Left forelimb (tissue), 1 donor: ENCODE measurements around the gene ATP9A.

Experiments used
- DNase-seq: peaks from one replicate; pipeline ENCODE4 v3.0.0-alpha.2; 2018; ENCODE audit warnings: low spot score

Gene ATP9A

GRCh38 chr20:51596668-51597388 lies 171.4 kb downstream of the ATP9A start:
- DNase-seq: no peak

DNA sequence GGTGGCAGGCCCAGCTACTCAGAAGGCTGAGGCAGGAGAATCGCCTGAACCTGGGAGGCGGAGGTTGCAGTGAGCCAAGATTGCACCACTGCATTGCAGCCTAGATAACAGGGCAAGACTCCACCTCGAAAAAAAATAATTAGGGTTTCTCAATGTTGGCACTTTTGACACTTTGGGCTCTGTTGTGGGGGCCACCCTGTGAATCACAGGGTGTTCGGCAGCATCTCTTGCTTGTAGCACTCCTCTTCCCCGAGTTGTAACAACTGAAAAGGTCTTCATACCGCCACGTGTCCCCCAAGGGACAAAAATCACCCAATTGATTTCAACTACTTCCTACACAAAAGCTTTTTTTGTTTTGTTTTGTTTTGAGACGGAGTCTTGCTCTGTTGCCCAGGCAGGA lies 172.4 kb downstream of the ATP9A start:
- no peak for DNase-seq

DNA sequence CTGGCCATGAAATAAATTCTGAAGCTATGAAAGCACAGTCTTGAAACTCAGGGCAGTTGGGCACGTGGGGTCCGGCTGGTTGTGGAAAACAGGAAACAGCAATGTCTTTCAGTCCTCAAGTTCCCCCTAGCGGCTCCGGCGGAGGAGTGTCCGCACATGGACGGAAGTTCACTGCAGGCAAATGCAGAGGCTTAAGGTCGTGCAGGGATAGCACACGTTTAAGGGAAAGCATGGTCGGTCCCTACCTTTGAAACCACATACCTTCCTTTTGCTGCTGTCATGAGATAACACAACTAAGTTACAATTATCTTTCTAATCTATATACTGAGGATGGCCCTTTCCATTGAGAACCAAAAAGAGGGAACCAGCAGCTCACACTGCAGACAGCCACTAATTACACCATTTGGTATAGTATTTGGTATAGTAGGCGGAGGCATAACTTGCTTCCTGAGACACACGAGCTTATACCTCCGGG lies 173.1 kb downstream of the ATP9A start:
- peak; percentile 89 for DNase-seq

DNA sequence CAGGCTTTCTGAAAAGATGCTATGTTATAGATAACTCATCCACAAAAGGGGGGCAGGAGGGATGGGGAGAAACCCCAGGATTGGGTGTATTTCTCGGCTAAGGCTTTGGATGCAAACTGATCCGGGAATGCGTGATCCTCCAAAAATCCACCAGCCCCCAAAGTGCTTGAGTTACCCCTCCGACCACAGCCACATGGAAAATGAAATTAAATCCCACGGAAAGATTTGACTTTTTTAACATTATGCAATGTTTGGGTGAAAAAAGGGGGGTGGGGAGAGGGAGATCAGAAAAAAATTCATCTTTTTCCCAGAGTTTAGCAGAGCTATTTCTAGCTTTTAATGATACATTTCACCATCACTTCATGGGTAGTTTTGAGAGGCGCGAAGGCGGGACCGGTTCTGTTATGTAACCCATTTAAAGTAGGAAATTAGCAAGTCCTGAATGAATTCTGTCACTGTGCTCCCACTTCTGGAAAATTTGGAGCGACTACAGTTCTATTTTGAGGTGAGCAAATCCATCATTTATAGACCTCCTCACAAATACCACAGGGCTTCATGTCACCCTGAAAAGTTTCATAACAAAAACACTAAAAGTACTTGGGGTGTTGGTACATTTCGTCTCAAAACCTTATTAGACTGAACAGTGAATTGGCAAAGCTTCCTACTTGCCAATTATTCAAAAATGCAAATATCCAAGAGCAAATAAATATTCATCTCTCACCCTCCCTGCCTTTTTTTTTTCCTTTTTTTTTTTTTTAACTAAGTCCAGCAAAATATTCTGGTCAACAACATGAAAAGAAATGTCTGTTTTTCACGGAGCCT lies 173.7 kb downstream of the ATP9A start:
- no peak for DNase-seq

- DNase-seq: no peak
Observed at GRCh38 chr20:51593584-51593983, 174.6 kb downstream of the ATP9A start.

DNA sequence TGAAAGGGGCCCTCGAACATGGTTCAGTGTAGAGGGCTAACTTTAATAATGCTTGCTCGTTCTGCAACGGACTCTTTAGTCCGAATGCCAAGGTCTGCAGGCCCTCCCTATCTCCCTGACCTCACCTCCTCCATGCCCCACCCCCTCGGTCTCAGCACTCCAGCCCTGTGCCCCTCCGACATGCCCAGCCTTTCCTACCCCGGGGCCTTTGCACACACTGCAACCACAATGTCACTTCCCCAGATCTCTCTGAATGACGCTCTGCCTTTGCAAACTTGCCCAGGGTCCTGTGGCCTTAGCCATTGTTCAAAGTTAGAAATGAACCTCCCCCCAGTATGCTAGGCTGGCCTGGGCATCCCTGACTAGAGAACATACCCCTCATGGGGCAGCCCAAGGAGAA lies 175.6 kb downstream of the ATP9A start:
- no peak for DNase-seq

- no peak for DNase-seq
Observed at GRCh38 chr20:51591871-51592270, 176.3 kb downstream of the ATP9A start.

DNA sequence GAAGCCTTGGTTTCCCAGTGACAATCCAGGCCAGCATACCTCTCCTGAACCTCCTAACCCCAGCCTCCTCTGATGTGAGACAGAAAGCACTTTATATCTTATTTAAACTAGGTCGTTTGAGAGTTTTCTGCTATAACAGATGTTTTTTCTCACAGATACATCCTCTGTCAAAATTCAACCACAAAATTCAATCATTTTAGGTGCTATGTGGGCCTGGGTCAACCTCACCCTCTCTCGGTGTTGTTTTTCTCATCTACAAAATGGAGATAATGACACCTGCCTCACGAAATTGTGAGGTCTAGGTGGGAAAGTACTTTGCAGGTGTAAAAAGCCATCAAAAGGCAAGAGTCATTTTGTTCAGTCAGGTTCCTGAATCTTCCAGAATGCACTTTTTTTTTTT lies 179.4 kb downstream of the ATP9A start:
- DNase-seq: no peak

DNA sequence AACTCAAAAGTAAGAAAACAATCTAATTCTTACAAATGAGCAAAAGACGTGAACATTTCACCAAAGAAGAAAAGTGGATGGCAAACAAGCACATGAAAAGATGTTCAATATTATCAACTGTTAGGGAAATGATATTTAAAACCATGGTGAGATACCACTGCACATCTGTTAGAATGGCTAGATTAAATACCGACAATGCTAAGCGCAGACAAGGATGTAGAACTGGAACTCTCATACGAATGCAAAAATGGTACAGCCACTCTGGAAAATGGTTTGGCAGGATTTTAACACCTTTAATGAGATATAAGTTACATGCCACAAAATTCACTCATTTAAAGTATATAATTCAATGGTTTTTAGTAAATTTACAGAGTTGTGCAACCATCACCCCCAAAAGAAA lies 181.0 kb downstream of the ATP9A start:
- no peak for DNase-seq

- DNase-seq: no peak
Observed at GRCh38 chr20:51586005-51586440, 182.2 kb downstream of the ATP9A start.

GRCh38 chr20:51585148-51585547 lies 183.0 kb downstream of the ATP9A start:
- DNase-seq: no peak

- no peak for DNase-seq
Observed at GRCh38 chr20:51584737-51585136, 183.5 kb downstream of the ATP9A start.

- DNase-seq: no peak
Observed at GRCh38 chr20:51584116-51584515, 184.1 kb downstream of the ATP9A start.

GRCh38 chr20:51583499-51583898 lies 184.7 kb downstream of the ATP9A start:
- DNase-seq: no peak

GRCh38 chr20:51583073-51583472 lies 185.1 kb downstream of the ATP9A start:
- no peak for DNase-seq

DNA sequence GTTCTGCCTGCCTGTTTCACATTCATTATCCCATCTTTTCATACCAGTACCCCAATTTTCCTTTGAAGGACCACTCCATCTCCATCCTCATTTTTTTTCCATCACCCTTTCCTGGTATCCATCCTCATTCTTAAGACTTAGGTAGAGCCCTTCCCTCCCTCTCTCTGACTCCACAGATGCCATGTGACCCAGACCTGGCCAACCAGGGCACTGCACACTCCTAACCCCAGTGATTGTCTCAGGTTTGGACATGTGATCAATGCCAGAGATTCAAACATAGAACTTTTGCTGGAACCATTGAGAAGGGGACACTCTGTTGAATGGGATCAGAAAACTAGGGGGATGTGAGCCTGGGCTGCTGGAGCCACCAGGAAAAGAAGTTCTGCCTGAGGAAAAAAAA lies 186.6 kb downstream of the ATP9A start:
- no peak for DNase-seq

GRCh38 chr20:51579137-51579536 lies 189.1 kb downstream of the ATP9A start:
- no peak for DNase-seq

GRCh38 chr20:51578145-51578459 lies 190.1 kb downstream of the ATP9A start:
- no peak for DNase-seq

DNA sequence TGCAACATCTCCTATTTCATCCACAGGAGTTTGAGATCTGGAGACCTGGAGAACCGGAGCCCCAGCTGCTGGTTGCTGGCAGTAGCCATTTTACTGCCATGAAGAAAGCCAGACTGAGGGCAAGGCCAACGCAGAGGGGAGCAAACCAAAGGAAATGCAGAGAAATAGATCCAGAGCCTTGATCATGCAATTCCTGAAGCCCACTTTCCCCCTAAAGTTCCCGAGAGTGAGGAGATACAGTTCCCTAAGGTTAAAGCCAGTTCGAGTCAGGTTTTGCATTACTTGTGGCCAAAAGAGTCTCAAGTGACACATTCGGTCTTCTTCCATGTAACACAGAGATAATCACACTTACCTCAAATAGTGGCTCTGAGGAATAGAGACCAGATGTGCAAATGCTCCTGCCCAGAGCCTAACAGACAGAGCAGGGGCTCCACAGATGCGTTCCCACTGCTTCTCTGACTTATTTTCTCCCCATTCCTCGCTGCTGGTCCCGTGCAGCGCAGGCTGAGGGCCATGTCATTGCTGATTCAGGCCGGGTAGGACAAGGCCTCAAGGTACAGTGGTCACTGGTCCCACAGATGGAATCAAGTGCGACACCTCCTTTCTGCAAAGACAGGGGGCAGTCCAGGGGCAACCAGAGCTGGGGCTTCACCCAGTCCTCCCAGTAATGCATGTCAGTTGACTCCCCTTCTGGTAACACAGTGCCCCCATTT lies 190.6 kb downstream of the ATP9A start:
- no peak for DNase-seq

DNA sequence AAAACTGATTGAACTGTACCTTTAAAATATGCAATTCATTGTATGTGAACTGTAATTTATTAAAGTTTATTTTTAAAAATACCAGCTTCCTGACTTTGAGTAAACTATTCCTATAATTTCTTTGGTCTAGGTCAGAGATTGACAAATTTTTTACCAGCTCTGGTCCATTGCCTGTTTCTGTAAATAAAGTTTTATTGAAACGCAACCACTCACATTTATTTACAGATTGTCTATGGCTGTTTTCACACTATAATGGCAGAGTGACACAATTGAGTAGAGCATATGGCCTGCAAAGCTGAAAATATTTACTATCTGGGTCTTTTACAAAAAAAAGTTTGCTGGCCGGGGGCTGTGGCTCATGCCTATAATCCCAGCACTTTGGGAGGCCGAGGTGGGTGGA lies 192.7 kb downstream of the ATP9A start:
- DNase-seq: no peak

DNA sequence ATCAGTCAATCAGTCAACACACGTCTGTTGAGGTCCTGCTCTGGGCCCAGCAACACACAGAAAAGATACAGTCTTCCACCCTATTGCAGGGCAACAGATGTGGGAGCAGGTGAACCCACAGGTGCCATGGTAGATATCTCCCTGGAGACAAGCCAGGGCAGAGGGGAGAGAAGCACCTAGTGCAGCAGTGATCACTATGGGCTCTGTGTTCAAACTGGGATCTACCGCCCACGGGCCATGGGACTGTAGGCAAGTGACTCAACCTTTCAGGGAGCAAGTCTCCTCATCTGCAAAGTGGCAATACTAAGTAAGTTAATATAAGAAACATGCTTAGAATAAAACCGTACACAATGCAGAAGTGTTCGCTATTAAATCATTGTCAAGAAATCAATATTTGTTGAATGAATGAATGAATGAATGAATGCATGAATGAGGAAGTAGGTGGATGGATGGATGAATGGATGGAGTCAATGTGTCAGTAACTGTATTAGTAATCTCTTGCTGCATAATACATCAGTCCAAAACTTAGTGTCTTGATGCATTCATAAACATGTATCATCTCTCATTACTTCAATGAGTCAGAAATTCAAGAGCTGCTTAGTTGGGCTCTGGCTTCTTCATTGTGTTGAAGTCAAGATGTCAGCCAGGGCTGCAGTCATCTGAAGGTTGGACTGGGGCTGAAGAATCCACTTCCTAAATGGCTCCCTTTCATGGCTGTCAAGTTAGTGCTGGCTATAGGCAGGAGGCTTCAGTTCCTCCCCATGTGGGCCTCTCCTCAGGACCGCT lies 193.7 kb downstream of the ATP9A start:
- DNase-seq: no peak
